Sigmoid colon (tissue), 4 donors: ENCODE measurements around the gene RHCG.

Experiments used
- CTCF ChIP-seq, 4 experiments: fragments of 450-650 bp in 3 of 4; fragments of 200-600 bp in 1 of 4; IDR thresholded peaks; one replicate each; pipeline ENCODE4 v1.5.1; 2016 to 2019; ENCODE audit warnings: antibody characterized with exemption in 4 of 4, mild to moderate bottlenecking in 3 of 4, moderate library complexity in 2 of 4
- POLR2A ChIP-seq, 2 donors: fragments of 450-650 bp; IDR thresholded peaks; one replicate each; pipeline ENCODE4 v1.6.1; 2016; ENCODE audit warnings: antibody characterized with exemption in 2 of 2, mild to moderate bottlenecking in 2 of 2, moderate library complexity in 2 of 2
- POLR2AphosphoS5 ChIP-seq, 4 donors: sonication (generic); formaldehyde crosslinking; IDR thresholded peaks; one replicate each; pipeline ENCODE4 v1.6.1; 2017; ENCODE audit warnings: antibody characterized with exemption in 4 of 4

DNA sequence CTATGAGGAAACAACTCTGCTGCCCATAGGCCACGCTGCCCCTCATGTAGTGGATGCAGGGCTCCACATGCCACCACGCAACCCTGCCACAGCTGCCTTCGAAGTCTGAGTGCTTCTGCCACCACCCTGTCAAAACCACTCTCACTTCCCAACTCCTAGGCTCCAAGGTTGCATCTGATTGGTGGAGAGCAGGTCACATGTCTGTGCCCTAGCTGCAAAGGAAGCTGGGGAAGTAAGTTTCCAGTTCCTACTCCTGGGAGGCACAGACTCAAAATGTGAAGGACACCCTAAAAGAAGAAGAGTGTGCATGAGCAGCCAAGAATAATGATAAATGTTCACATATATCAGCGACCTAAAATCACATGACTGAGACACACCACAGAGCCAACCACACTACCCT, 47.0 kb upstream of the RHCG start:
- no peak for TF ChIP-seq CTCF (IDR thresholded peaks at IDR 0.05)
- TF ChIP-seq POLR2A (IDR thresholded peaks at IDR 0.05) = no peak
- no peak for TF ChIP-seq POLR2AphosphoS5 (IDR thresholded peaks at IDR 0.05)
